Testis (tissue), 2 donors: Measurements from ENCODE around the gene TMEM98.
A peak's percentile ranks its signal among the peaks of the same experiment; 100 is the strongest.

Experiments
- POLR2A ChIP-seq: fragments of 450-650 bp; IDR thresholded peaks from one replicate; pipeline ENCODE4 v1.6.1; 2017; ENCODE audit warnings: antibody characterized with exemption, mild to moderate bottlenecking, moderate library complexity
- TF ChIP-seq, protein P1 (sequence below), 3 experiments: fragments of 450-650 bp in 2 of 3; fragments of 200-600 bp in 1 of 3; sonication (generic) in 1 of 3; IDR thresholded peaks; one replicate each; pipeline ENCODE4 v1.5.1; 2016 to 2019; ENCODE audit warnings: antibody characterized with exemption in 3 of 3, mild to moderate bottlenecking in 2 of 3, moderate library complexity in 1 of 3

GRCh38 chr17:32909787-32910369, 18.1 kb upstream of the TMEM98 start:
- TF ChIP-seq POLR2A, result no peak
- TF ChIP-seq, protein P1, sequence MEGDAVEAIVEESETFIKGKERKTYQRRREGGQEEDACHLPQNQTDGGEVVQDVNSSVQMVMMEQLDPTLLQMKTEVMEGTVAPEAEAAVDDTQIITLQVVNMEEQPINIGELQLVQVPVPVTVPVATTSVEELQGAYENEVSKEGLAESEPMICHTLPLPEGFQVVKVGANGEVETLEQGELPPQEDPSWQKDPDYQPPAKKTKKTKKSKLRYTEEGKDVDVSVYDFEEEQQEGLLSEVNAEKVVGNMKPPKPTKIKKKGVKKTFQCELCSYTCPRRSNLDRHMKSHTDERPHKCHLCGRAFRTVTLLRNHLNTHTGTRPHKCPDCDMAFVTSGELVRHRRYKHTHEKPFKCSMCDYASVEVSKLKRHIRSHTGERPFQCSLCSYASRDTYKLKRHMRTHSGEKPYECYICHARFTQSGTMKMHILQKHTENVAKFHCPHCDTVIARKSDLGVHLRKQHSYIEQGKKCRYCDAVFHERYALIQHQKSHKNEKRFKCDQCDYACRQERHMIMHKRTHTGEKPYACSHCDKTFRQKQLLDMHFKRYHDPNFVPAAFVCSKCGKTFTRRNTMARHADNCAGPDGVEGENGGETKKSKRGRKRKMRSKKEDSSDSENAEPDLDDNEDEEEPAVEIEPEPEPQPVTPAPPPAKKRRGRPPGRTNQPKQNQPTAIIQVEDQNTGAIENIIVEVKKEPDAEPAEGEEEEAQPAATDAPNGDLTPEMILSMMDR (IDR thresholded peaks at IDR 0.05), result peak; percentile 31 to 78 (median 66)
